Testis (tissue), 2 donors: ENCODE data around the gene XYLT1.

Experiments
- POLR2A ChIP-seq: fragments of 450-650 bp; IDR thresholded peaks from one replicate; pipeline ENCODE4 v1.6.1; 2017; ENCODE audit warnings: antibody characterized with exemption, mild to moderate bottlenecking, moderate library complexity
- TF ChIP-seq, protein P1 (sequence below), 3 experiments: fragments of 450-650 bp in 2 of 3; fragments of 200-600 bp in 1 of 3; sonication (generic) in 1 of 3; IDR thresholded peaks; one replicate each; pipeline ENCODE4 v1.5.1; 2016 to 2019; ENCODE audit warnings: antibody characterized with exemption in 3 of 3, mild to moderate bottlenecking in 2 of 3, moderate library complexity in 1 of 3

DNA sequence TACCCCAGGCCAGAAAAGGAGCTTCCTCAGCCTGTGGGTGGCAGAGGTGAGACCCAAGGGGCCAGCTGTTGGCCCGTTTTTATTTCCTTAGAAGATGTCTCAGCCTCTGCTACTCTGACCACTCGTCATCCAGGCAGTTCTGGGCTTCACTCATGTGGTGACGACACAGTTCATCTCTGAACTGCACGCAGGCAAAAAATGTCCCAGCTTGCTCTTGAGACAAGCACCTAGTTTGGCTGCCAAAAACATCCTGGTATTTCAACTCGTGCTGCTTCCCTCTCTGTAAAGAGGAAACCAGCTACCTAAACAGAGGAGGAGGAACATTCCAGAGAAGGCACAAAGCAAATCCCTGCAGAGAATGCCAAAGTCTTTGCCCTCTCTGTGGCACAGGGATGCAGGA lies 125.7 kb downstream of the XYLT1 start:
- TF ChIP-seq, protein P1, sequence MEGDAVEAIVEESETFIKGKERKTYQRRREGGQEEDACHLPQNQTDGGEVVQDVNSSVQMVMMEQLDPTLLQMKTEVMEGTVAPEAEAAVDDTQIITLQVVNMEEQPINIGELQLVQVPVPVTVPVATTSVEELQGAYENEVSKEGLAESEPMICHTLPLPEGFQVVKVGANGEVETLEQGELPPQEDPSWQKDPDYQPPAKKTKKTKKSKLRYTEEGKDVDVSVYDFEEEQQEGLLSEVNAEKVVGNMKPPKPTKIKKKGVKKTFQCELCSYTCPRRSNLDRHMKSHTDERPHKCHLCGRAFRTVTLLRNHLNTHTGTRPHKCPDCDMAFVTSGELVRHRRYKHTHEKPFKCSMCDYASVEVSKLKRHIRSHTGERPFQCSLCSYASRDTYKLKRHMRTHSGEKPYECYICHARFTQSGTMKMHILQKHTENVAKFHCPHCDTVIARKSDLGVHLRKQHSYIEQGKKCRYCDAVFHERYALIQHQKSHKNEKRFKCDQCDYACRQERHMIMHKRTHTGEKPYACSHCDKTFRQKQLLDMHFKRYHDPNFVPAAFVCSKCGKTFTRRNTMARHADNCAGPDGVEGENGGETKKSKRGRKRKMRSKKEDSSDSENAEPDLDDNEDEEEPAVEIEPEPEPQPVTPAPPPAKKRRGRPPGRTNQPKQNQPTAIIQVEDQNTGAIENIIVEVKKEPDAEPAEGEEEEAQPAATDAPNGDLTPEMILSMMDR (IDR thresholded peaks at IDR 0.05) = no peak
- TF ChIP-seq POLR2A = no peak
